GM21381 (cell line): Measurements from ENCODE around the gene ZNF12.
"Not testable (repeated sequence)": the region's sequence is repeated elsewhere in the genome, so short reads cannot be mapped to it uniquely, and the experiment has no call there.

Experiments
- ATAC-seq: cut with Tn5 transposase; IDR thresholded peaks from one replicate; pipeline ENCODE4 v1.9.1; 2021; ENCODE audit warnings: mild to moderate bottlenecking, moderate library complexity; ENCODE audit not compliant: unreplicated experiment

ZNF12 gene

DNA sequence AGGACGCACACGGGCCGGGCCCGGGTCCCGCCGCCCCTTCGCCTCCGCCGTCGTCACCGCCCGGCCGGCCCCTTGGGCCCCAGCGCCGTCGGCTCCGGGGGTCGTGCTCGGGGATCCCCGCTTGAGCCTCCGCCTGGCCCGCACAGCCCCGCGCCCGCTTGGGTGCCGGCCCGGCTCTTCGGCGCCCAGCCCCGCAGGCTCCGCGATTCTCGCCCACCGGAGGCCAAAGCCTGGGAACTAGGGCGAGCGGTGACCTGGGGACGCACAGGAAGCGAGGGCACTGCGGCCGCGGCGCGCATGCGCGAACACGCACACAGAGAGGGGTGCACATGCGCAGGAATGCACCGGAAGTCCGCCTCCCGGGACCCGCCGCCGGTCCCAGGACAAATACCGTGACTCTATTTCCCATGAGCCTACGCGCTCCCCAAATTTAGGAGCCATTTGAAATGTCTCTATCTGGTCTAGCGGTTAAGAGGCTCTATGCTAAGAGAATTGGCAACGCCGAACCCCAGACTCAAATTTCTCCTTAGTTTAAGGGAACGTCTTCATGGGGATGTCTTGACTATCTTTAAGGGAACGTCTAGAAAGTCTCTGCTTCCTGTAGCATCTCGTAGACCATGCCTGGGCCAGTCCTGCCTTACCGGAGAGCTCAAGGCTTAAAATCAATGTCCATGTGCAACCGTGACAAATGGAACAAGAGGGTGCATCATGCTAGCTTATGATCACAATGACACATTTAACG is at the start of gene ZNF12:
ZNF12 (minus strand) TSS at position 282 of the 742 bp plus-strand sequence. CDS start 1,774 bp downstream, outside the sequence.
- peak; percentile 89 for ATAC-seq

DNA sequence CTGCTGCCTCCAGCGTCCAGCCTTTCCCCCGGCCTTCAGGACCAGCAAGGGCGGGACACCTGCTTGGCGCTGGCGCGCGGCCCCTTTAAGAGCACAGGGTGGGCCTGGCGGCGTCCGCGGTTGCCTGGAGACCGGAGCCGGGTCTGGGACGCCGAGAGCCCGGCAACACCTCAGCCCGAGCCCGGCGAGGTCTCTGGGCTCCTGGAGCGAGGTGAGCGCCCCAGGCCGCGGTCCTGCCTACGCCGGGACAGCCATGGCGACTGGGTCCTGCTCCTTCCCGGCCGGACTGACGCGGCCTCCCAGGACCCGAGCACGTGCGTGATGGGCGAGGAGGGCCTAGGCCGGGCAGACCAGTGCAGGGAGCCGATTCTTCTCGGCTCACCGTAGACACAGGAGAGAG is 47.2 kb upstream of the ZNF12 start, which contains the start of gene RSPH10B2:
RSPH10B2 (plus strand) TSS at position 140 of the 400 bp plus-strand sequence. CDS start 3,575 bp downstream, outside the sequence.
- ATAC-seq, result not testable (repeated sequence)

DNA sequence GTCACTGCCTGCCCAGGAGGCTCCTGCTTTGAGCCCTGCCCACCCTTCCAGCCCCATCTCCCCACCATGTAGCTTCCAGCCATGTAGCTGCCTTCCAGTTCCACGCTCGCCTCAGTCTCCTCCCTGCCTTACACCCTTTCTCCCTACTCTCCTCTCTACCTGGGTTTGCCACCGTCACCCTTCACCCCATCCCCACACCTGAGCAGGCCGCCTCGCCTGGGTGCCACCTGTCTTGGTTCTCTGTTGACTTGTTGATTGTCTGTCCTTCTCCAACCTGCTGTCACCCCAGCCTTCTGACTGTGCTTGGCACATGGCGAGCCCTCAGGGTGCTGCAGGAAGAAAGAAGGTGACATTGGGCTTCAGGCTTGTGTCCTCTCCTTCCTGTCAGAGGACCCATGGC is 43.4 kb upstream of the ZNF12 start:
- ATAC-seq, result not testable (repeated sequence)

DNA sequence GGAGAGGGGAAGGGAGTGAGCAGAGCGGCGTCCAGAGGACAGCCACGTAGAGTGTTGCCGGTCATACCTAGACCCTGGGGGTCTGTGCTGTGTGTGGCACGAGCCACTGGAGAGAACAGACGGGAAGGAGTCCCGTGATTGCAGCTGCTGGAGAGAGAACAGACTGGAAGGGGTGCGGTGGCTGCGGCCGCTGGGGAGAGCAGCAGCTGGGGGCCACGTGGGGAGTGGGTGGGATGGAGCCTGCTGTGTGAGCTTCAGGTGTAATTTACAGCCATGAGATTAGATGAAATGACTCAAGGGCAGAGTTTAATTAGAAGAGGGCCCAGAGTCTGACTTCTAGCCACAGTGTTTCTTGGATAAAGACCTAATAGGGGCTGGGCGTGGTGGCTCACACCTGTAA is 42.6 kb upstream of the ZNF12 start:
- ATAC-seq, result not testable (repeated sequence)

DNA sequence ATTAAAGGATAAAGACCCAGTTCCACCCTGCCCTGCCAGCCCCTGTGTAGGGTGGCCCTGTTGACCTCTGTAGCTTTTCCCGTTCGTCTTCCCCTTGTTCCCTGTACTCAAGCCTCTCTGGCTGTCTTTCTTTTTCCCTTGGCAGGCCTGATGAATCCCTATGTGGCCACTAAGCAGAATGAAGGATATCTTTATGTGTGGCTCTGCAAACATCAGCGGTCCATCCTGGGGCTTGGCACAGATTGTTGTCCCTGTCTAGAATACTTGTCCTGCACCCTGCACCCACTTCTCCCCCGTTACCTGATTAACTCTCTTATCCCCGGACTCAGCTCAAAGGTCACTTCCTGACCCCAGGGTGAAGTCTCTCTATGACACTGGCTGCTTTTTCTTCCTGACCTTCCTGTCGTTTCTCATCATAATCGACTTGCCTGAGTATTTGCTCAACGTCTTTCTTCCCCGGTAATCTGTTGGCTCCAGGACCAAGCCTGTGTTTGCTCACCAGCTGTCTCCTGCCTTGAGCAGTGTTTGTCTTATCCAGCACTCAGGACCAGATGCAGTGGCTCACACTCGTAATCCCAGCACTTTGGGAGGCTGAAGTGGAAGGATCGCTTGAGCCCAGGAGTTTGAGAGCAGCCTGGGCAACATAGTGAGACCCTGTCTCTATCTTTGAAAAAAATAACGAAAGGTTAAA is 37.8 kb upstream of the ZNF12 start:
- ATAC-seq, result not testable (repeated sequence)

DNA sequence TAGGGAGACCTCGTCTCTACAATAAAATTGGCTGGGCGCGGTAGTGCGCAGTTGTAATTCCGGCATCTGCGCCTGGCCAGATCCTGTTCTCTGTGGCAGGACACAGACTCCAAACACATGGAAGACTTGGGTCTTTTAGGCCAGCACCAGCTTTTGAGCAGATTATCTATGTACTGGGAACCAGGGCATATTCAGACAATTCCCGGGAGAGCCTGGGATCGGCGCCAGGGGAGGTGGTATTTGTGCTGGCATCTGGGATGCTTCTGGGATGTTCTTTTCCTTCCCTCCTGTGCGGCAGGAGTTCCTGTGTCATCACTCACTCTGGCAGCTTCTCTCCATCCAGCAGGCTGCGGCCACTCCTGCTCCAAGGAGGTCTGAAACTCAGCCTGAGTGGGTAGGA is 31.7 kb upstream of the ZNF12 start:
- not testable (repeated sequence) for ATAC-seq

DNA sequence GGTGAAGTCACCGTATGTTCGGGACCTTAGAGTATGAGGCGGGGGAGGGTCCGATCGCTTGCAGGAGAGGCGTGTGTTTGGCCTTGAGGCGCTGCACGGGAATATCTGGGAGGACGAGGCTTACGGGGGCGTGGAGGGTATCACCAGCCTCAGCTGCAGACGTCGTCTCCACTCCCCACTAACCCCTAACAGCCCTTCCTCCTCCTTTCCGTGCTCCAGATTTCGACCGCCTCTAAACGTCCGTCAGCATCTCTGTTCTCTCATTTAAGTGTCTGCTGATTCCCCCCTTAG is 23.5 kb upstream of the ZNF12 start:
- ATAC-seq, result no peak

DNA sequence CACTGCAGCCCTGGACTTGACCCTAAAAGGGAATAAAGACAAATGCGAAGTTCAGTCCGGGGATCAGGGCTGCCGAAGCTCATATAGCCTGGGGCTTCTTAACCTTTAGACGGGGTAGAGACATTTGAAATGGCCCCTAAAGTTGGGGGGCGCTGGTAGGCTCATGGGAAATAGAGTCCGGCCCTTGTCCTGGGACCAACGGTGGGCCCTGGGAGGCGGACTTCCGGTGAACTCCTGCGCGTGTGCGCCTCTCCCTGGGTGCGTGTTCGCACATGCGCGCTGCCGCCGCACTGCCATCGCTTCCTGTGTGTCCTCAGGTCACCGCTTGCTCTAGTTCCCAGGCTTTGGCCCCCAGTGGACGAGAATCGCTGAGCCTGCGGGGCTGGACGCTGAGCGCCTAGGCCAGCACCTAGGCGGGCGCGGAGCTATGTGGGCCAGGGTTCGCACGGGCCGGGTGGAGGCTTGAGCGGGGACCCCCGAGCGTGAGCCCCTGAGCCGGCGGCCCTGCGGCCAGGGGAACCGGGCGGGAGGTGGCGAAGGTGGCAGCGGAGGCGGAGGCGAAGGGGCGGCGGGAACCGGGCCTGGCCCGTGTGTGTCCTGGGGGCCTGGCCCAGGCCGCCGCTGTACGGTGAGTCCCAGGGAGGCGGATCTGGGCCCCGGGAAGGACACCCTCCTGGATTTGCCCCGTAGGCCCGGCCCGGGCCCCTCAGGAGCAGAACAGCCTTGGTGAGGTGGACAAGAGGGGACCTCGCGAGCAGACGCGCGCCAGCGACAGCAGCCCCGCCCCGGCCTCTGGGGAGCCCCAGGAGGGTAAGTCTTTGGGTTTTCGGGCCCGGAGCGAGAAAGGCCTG is 23.0 kb upstream of the ZNF12 start:
- peak; percentile 92 for ATAC-seq

DNA sequence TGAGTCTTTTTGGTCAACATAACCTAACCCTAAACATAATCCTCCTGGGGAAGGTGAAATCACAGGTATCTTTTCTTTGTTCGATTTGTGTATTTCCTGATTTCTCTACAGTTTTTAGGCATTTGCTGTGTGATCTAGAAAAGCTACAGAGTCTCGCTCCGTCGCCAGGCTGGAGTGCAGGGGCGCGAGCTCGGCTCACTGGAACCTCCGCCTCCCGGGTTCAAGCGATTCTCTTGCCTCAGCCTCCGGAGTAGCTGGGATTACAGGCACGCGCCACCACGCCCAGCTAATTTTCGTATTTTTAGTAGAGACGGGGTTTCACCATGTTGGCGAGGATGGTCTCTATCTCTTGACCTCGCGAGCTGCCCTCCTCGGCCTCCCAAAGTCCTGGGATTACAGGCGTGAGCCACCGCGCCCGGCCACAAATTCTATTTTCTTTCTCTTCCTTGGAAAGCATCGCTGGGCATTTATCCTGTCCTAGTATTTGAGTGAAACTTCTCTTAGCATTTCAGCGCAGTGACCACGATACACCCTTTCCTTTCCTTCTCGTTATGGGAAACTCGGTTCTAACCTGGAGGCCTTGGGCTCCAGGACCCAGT is 22.2 kb upstream of the ZNF12 start:
- ATAC-seq, result not testable (repeated sequence)

DNA sequence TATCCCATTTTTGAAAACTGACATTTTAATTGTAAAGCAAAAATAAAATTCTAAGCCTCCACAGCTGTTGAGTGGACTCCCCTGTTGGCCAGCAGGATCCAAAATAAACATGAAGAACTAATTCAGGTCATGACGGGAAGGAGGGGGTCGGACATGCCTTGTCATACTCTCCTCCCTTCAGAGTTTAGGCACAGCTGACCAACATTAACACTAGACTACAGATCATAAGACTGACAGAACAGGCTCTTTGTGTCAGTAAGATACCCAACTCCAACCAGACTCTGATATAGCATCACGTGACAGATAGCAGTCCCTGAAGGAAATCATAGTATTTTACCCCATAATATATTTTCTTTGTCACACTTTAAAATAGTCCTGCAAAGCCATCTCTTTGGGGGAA is 20.9 kb upstream of the ZNF12 start:
- ATAC-seq, result no peak

DNA sequence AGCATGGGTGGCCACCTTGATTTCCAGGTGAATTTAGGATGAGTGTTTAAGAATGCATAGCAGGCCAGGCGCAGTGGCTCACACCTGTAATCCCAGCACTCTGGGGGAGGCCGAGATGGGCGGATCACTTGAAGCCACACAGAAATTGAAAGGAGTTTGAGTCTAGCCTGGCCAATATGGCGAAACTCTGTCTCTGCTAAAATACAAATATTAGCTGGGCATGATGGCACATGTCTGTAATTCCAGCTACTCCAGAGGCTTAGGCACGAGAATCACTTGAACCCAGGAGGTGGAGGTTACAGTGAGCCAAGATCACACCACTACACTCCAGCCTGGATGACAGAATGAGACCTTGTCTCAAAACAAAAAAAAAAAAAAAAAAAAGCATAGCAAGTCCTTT is 19.6 kb upstream of the ZNF12 start:
- not testable (repeated sequence) for ATAC-seq

DNA sequence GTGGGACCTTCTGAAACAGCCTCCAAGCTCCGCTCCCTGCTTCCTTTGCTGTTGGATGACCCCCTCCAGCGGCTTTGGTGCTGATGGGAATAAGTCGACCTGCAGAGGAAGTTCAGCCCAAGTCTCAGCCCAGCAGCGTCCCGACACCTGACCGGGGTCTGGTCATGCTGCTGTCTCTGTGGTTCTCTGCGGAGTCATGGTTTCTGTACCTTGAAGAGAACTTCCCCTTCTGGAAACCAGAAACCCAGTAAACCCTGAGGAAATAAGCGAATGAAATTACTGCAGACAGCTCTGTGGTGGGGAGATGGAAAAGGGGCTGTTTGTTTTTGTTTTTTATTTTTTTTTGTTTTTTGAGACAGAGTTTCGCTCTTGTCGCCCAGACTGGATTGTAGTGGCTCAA is 18.3 kb upstream of the ZNF12 start:
- ATAC-seq, result peak; percentile 51

DNA sequence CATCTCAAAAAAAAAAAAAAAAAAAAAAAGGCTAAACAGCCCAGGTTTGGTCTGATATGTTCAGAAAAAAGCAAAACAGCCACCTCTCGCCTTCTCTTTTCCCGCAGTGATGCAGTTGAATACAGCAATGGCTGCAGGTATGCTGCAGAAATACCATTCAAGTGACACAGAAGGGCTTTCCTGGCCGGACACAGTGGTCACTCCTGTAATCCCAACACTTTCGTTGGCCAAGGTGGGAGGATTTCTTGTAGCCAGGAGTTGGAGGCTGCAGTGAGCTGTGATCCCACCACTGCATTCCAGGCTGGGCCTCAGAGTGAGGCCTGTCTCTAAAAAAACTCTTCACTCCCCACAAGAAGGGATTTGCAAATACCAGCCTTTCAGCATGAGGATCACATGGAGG is 17.6 kb upstream of the ZNF12 start:
- ATAC-seq, result not testable (repeated sequence)

DNA sequence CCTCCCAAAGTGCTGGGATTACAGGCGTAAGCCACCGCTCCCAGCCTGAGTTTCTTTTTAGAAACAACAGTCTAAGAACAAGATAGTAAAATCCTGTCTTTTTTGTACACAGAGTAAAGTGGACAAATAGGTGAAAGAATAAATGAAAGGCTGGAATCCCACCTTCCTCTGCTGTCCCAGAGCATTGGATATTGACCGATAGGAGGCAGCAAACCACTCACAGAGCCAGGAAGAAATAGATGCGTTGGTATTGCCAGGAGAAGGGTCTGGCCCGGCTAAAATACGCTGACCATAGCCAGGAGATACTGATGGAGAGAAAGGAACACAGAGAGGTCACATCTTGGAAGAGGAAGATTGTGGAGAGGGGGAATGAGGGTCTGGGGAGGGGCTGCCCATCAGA is 11.4 kb upstream of the ZNF12 start:
- ATAC-seq, result no peak

DNA sequence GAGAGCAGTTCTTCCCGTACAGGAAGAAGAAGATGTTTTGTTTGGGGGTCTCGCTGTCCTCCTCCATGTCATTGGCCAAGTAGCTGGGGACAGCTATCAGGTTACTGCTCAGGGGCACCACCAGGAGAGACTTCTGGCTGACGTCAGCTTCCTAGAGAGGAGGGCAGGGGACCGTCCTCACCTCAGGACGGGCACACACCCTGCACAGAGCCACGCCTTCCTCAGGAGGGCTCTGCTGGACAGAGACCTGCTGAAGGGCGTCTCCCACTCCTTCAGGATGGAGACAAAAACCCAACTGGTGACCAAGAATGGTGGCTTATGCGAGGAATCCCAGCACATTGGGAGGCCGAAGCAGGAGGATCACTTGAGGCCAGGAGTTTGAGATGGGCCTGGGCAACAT is 9.2 kb upstream of the ZNF12 start:
- ATAC-seq, result not testable (repeated sequence)

DNA sequence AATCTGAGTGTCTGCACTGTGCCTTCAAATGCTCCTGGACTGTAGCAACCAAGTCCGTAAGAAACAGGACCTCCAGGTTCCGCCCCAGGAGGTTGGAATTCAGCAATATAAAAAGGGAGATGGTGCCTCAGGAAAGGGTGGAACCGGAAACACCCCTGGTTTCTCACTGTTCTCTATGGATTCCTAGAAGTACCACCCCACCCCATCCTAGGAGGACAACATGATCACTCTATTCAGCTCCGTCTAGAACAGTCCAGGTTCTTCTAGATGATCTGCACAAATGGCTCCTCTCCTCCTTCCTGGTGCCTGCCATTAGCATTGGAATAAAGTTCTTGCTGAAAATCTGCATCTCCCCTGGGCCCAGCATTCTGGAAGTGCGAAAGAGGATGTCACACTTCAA is 7.6 kb upstream of the ZNF12 start:
- no peak for ATAC-seq

DNA sequence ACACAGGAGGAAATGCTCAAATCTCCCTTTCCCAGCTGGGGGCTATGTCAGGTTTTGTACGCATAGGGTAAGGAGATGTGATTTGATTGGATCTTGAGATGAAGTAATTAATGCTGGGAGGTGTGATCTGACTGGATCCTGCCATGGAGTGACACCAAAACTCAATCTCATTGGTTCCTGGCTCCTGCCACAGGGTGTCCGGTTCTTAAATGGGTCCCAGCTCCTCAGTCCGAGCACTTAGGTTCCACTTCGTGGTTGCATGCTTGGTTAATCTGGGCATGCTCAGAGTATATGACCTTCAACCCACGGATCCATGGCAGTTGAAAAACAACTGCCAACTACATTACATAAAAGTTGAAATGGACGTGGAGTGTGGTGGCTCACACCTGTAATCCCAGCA is 3.1 kb upstream of the ZNF12 start:
- no peak for ATAC-seq

DNA sequence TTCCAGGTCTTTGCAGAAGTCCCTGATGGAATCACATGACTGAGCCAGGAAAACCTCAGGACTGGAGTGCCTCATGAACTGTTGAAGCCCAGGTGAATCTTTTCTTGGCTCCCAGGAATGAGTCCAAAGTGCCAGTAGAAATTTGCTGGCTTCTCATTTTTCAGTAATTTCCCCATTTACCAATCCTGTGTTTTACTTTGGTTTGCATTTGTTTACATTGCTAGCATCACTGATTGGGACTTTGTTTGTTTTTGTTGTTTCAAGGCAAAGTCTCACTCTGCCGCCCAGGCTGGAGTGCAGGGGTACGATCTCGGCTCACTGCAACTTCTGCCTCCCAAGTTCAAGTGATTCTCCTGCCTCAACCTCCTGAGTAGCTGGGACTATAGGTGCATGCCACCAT is 1.6 kb upstream of the ZNF12 start:
- no peak for ATAC-seq

DNA sequence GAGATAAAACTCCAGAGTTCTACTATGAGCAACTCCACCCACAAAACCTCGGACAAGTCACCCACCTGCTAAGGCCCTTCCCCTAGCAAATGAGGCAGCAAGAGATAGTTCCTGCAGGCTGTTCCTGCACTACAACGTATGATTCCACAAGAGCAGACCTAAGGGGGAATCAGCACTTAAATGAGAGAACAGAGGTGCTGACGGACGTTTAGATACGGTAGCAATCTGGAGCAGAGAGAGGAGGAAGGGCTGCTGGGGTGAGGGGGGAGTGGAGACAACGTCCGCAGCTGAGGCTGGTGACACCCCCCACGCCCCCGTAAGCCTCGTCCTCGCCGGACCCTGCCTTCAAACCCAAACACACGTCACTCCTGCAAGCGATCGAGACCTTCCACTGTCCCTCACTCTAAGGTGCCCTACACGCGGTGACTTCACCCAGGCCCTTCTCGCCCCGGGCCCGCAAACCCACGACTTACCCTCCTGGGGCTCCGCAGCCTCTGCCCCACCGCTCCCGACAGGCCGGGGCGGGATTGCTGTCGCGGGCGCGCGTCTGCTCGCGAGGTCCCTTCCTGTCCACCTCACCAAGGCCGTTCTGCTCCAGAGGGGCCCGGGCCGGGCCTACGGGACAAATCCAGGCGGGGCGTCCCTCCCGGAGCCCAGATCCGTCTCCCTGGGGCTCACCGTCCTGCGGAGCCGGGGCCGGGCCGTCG is 635 bp downstream of the ZNF12 start:
- peak; percentile 29 for ATAC-seq

DNA sequence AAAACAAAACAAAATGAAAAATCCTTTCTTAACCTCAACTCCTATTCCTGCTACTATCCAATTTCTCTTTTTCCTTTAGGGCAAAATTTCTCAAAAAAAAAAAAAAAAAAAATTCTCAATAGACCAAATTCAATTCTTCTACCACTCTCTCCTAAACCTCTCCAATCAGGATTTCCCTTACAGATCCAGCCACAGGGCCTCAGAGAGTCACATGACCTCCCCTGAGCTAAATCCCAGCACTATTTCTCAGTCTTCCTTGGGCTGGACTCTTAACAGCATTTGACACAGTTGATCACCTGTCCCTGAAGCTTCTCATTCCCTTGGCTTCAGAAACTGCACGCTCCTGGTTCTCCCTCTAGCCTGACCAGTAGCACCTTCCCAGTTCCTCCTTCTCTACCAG is 4.9 kb downstream of the ZNF12 start:
- ATAC-seq, result no peak

DNA sequence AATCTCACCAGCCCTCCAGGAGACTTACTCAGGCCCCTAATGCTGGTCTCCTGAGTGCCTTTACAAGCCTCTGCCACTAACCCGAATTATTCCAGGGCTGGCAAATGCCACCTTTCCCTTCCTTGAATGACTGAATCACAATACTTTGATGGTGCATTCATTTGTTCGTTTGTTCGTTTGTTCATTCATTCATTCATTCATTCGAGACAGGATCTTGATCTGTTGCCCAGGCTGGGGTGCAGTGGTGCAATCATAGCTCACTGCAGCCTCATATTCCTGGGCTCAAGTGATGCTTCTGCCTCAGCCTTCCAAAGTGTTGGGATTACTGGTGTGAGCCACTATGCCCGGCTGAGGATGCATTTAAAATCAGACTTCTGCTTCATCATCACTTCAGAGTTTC is 6.0 kb downstream of the ZNF12 start:
- ATAC-seq, result no peak
